Measurements from ENCODE around the gene HTR4.

DNA sequence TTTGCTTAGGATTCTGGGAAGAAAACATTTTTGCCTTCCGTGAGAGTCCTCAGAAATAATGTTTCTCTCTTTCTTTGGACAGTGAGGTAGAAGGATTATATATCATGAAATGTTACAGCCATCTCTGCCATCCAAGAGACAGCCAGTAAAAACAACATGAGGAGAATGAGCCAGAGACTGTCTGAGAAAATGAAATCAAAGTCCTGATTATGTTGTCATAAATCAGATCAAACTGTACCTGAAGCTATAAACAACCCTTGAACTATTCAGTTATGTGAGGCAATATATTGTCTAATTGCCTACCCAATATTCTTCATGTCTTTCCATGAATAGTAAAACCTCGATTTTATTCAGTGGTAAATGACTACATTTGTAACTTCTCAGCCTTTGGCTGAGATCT, 9.2 kb upstream of the HTR4 start:
- TF ChIP-seq PBX3 (IDR thresholded peaks at IDR 0.05) (no peak), CTCF (IDR thresholded peaks at IDR 0.05) (no peak), NFIC (IDR thresholded peaks at IDR 0.05; ENCODE audit: borderline replicate concordance) (no peak), TEAD4 (IDR thresholded peaks at IDR 0.05; ENCODE audit: borderline replicate concordance, insufficient read depth) (no peak), USF2 (IDR thresholded peaks at IDR 0.05; ENCODE audit: borderline replicate concordance, low read depth, low read length) (no peak), POLR2AphosphoS5 (IDR thresholded peaks at IDR 0.05; ENCODE audit: low read depth, low read length) (no peak)
- TF ChIP-seq, protein P1, sequence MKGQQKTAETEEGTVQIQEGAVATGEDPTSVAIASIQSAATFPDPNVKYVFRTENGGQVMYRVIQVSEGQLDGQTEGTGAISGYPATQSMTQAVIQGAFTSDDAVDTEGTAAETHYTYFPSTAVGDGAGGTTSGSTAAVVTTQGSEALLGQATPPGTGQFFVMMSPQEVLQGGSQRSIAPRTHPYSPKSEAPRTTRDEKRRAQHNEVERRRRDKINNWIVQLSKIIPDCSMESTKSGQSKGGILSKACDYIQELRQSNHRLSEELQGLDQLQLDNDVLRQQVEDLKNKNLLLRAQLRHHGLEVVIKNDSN (IDR thresholded peaks at IDR 0.05; ENCODE audit: borderline replicate concordance, low read depth), result no peak
- TF ChIP-seq, protein P2, sequence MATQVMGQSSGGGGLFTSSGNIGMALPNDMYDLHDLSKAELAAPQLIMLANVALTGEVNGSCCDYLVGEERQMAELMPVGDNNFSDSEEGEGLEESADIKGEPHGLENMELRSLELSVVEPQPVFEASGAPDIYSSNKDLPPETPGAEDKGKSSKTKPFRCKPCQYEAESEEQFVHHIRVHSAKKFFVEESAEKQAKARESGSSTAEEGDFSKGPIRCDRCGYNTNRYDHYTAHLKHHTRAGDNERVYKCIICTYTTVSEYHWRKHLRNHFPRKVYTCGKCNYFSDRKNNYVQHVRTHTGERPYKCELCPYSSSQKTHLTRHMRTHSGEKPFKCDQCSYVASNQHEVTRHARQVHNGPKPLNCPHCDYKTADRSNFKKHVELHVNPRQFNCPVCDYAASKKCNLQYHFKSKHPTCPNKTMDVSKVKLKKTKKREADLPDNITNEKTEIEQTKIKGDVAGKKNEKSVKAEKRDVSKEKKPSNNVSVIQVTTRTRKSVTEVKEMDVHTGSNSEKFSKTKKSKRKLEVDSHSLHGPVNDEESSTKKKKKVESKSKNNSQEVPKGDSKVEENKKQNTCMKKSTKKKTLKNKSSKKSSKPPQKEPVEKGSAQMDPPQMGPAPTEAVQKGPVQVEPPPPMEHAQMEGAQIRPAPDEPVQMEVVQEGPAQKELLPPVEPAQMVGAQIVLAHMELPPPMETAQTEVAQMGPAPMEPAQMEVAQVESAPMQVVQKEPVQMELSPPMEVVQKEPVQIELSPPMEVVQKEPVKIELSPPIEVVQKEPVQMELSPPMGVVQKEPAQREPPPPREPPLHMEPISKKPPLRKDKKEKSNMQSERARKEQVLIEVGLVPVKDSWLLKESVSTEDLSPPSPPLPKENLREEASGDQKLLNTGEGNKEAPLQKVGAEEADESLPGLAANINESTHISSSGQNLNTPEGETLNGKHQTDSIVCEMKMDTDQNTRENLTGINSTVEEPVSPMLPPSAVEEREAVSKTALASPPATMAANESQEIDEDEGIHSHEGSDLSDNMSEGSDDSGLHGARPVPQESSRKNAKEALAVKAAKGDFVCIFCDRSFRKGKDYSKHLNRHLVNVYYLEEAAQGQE (IDR thresholded peaks at IDR 0.05; ENCODE audit: low read depth, low read length), result no peak

Data from SK-N-SH (cell line).